NOMO-1 (cell line): Measurements from ENCODE around the gene SRPK3.

ENCODE experiments used
- DNase-seq, 2 experiments: peaks; one replicate each; lab custom pipeline; 2025; ENCODE audit not compliant: unreplicated experiment in 2 of 2; lab: John Stamatoyannopoulos, UW

SRPK3 gene

DNA sequence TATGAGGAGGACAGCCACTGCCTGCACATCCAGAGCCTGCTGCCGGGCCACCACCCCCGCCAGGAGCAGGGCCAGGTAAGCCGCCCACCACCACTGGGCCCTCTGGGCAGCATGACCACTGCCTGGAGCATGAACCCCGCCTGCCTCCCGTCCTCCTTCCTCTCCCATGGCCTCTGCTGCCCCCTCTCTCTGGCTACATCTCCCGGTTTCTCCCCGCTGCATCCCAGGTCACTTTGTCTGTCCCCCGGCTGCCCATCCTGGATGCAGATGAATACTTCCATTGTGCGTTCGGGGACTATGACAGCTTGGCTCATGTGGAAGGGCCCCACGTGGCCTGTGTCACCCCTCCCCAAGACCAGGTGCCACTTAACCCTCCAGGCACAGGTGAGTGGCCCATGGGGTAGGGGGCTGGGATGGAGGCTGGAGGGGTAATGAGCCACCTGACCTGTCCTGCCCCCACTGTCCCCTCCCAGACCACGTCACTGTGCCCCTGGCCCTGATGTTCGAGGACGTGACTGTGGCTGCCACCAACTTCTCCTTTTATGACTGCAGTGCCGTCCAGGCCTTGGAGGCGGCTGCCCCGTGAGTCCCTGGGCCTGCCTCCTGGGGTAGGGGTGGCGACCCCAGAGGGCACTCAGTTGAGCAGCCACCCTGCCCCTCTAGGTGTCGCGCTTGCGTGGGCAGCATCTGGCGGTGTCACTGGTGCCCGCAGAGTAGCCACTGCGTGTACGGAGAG is 10.8 kb upstream of the SRPK3 start:
- DNase-seq = no peak

DNA sequence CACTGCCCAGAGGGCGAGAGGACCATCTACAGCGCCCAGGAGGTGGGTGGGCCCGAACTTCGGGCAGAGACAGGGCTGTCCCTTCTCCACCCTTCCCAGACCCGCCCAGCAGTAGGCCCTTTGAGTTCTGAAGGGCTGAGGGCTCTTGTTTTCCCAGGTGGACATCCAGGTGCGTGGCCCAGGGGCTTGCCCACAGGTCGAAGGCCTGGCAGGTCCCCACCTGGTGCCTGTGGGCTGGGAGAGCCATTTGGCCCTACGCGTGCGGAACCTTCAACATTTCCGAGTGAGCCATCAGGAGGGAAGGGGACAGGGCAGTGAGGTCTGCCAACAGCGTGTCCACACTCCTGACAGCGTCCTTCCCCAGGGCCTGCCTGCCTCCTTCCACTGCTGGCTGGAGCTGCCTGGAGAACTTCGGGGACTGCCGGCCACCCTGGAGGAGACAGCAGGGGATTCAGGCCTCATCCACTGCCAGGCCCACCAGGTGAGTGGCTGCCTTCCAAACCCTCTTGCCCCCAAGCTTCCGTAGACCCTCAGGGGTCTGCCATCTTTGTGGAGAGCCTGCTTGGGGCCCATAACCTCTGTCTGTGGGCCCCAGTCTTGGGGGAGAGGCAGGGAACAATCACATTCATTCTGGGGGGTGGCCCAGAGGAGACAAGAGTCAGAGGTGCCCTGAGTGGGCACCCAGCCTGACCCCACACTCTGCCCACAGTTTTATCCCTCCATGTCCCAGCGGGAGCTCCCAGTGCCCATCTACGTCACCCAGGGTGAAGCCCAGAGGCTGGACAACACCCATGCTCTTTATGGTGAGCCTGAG is 10.0 kb upstream of the SRPK3 start:
- DNase-seq = no peak

DNA sequence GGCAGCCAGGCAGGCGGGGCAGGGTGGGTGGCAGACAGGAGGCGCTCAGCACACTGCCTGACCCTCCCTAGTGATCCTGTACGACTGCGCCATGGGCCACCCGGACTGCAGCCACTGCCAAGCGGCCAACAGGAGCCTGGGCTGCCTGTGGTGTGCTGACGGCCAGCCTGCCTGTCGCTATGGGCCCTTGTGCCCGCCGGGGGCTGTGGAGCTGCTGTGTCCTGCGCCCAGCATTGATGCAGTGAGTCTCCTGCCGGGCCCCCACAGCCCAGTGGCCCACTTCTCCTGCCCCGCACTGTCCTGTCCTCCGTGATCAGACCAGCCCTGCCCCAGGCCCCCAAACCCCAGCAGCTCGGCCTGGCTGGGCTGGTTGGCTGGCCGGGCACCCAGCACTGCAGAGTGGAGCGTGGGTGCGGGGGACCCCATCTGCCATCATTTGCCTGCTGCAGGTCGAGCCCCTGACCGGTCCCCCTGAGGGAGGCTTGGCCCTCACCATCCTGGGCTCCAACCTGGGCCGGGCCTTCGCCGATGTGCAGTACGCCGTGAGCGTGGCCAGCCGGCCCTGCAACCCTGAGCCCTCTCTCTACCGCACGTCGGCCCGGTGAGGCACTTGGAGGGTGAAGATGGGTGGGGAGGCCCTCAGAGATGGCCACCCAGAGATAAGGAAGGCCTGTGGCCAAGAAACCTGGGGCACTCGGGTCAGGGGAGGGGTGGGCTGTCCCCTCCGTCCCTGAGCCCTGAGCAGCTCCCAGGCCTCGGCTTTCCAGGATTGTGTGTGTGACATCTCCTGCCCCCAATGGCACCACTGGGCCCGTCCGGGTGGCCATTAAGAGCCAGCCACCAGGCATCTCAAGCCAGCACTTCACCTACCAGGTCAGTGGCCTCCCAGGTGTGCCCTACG is 9.2 kb upstream of the SRPK3 start:
- DNase-seq = no peak

DNA sequence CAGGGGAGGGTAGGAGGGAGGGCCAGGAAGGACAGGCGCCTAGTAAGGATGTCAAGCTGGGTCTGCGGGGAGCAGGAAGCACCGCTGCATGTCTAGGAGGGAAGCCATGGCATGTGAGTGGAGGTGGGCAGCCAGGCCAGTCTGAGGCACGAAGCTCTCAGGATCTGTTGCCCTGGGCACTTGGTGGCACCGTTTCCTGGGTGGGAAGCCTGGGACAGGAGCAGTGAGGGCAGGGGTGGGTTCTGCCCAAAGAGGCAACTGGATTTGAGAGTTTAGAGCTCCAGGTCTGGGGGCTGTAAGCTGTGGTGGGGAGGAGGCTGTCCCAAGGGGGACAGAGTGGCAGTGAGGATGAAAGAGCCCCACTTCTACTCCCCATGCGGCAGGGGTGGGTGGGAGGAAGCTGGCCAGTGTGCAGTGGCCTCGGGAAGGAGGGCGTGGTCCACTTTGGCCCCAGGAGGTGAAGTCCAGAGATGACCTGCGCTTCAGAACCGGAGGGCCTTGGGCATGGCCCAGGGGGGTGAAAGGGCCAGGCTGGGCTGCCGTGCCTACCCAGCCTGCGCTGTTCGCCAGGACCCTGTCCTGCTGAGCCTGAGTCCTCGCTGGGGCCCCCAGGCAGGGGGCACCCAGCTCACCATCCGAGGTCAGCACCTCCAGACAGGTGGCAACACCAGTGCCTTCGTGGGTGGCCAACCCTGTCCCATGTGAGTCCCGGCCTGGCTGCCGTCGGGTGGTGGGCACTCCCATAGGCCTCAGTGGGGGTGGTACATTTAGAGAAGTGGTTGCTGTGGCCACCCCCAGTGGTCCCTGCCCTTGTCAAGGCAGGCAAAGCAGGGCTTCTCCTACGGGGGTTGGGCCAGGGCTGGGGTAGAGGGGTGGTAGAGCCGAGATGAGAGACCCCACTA is 8.3 kb upstream of the SRPK3 start:
- no peak for DNase-seq

DNA sequence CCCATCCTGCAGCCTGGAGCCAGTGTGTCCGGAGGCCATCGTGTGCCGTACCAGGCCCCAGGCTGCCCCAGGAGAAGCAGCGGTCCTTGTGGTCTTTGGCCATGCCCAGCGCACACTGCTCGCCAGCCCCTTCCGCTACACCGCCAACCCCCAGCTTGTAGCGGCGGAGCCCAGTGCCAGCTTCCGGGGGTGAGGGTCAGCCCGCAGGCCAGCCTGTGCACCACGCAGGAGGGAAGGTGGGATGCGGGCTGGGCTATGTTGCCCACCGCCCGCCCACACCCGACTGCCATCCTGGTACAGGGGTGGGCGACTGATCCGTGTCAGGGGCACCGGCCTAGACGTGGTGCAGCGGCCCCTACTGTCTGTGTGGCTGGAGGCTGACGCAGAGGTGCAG is 7.6 kb upstream of the SRPK3 start:
- no peak for DNase-seq

DNA sequence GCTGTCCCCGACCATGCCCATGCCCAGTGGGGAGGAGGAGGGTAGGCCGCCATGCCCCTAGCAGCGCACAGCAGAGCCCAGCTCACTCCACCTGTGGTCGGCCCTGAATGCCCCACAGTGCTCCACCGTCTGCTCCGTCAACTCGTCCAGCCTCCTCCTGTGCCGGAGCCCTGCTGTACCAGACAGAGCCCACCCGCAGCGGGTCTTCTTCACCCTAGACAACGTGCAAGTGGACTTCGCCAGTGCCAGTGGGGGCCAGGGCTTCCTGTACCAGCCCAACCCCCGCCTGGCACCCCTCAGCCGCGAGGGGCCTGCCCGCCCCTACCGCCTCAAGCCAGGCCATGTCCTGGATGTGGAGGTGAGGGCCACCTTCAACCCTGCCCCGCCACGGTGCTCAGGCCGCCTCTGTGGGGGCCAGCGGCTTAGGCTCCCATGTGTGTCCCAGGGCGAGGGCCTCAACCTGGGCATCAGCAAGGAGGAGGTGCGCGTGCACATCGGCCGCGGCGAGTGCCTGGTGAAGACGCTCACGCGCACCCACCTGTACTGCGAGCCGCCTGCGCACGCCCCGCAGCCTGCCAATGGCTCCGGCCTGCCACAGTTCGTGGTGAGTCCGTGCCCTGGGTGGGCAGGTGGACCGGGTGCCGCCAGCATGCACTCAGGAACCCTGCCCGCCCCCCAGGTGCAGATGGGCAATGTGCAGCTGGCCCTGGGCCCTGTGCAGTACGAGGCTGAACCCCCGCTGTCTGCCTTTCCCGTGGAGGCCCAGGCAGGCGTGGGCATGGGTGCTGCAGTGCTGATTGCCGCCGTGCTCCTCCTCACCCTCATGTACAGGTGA is 6.9 kb upstream of the SRPK3 start:
- no peak for DNase-seq

DNA sequence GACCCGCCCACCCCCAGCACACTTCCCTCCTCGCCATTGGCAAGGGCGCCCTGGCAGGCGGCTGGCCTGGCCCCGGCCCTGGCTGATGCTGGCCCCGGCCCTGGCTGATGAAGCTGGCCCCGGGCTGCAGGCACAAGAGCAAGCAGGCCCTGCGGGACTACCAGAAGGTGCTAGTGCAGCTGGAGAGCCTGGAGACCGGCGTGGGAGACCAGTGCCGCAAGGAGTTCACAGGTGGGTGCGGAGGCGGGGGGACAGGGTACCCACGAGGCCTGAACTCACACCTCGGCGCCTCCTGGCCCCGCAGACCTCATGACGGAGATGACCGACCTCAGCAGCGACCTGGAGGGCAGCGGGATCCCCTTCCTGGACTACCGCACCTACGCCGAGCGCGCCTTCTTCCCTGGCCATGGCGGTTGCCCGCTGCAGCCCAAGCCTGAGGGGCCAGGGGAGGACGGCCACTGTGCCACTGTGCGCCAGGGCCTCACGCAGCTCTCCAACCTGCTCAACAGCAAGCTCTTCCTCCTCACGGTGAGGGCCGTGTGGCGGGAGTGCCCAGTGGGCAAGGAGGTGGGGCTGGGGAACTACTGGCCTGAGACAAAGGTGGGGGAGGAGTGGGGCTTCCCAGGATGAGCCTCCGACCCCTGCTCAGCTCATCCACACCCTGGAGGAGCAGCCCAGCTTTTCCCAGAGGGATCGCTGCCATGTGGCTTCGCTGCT is 6.1 kb upstream of the SRPK3 start:
- DNase-seq = no peak

DNA sequence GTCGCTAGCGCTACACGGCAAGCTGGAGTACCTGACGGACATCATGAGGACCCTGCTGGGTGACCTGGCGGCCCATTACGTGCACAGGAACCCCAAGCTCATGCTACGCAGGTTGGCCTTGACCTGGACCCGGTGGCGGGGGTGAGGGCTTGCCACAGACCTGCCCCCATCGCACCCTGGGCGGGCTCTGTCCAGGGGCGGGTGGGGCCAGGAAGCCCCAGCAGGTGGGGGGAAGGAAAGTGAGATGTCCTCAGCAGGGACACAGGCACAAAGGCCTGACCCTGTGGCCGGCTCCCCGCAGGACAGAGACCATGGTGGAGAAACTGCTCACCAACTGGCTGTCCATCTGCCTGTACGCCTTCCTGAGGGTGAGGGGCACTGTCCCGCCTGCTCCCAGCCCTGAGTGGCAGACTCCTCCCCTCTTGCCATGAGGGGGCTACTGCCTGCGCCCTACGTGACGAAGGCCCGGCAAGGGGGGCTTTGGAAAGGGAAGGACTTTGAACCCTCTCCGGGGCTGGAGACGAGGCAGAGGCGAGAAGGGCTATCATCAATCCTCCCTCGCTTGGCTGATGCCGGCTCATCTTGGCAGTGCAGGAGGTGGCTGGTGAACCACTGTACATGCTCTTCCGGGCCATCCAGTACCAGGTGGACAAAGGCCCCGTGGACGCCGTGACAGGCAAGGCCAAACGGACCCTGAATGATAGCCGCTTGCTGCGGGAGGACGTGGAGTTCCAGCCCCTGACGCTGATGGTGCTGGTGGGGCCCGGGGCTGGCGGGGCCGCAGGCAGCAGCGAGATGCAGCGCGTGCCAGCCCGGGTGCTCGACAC is 5.3 kb upstream of the SRPK3 start:
- DNase-seq = no peak

DNA sequence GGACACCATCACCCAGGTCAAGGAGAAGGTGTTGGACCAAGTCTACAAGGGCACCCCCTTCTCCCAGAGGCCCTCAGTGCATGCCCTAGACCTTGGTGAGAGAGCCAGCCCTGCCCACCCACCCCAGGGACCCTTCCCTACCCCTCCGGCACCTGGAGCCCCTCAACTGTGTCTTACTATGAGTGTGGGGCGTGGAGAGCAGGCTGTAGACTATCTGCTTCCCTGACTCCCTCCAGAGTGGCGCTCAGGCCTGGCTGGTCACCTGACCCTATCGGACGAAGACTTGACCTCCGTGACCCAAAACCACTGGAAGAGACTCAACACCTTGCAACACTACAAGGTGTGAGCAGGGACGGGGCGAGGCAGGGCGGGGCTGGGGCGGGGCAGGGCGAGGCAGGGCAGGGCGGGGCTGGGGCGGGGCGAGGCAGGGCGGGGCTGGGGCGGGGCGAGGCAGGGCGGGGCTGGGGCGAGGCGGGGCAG is 4.7 kb upstream of the SRPK3 start:
- DNase-seq = no peak

DNA sequence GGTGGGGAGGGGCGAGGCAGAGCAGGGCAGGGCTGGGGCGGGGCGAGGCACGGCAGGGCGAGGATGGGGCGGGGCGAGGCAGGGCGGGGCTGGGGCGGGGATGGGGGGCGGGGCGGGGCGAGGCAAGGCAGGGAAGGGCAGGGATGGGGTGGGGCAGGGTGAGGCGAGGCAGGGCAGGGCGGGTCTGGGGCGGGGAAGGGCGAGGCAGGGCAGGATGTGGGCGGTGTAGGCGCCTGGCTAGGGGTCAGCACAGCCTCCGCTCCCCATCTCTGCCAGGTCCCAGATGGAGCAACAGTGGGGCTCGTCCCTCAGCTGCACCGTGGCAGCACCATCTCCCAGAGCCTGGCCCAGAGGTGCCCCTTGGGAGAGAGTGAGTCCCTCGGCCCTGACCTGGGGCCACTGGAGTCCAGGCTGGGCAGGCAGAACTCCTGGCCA is 4.2 kb upstream of the SRPK3 start:
- no peak for DNase-seq

DNA sequence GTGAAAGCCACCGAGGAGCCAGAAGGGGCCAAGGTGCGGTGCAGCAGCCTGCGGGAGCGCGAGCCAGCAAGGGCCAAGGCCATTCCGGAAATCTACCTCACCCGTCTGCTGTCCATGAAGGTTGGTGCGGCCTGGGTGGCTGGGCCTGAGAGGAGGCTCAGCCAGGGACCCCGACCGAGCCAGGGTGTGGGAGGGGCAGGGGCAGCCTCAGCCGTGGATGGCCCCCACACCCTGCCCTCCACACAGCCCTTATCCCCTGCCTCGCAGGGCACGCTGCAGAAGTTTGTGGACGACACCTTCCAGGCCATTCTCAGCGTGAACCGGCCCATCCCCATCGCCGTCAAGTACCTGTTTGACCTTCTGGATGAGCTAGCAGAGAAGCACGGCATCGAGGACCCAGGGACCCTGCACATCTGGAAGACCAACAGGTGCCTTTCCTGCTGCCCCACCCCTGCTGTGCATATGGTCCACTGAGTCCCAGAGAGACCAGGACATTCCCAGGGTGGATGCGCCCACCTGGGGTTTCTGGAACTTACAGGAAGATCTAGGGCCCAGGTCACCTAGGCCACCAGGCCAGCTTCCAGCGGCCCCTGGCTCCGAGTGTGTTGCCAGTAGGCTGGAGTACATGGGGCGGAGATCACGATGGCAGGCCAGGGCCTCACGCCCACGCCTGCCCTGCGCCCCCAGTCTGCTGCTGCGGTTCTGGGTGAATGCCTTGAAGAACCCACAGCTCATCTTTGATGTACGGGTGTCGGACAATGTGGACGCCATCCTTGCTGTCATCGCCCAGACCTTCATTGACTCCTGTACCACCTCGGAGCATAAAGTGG is 3.4 kb upstream of the SRPK3 start:
- DNase-seq = no peak

DNA sequence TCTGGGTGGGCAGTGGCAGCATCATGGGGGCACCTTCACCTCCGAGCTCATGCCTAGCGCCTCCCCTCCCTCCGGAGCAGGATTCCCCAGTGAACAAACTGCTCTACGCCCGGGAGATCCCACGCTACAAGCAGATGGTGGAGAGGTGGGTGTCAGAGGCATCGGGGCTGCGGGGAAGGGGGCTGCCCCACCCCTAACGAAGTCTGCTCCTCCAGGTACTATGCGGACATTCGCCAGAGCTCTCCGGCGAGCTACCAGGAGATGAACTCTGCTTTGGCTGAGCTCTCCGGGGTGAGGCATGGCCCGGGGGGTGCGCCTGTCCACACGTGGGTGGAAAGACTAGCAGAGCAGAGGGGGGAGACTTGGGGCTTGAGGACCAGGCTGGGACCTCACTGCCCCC is 2.7 kb upstream of the SRPK3 start:
- DNase-seq = no peak

DNA sequence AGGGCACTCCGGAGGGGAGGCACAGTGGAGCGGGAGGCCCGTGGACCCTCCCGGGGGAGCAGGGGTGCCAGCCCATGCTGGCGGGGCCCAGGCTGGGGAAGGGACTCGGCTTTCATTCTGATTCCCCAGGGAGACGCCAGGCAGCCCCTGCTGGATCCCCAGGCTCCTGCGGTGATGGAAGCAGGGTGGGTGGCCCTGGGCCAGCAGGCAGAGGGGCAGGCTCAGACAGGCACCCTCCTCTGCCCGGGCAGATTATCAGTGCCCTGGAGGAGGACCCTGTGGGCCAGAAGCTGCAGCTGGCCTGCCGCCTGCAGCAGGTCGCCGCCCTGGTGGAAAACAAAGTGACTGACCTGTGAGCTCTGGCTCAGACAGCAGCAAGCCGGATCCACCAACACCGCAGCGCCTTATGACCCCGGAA is 2.1 kb upstream of the SRPK3 start:
- DNase-seq = no peak

DNA sequence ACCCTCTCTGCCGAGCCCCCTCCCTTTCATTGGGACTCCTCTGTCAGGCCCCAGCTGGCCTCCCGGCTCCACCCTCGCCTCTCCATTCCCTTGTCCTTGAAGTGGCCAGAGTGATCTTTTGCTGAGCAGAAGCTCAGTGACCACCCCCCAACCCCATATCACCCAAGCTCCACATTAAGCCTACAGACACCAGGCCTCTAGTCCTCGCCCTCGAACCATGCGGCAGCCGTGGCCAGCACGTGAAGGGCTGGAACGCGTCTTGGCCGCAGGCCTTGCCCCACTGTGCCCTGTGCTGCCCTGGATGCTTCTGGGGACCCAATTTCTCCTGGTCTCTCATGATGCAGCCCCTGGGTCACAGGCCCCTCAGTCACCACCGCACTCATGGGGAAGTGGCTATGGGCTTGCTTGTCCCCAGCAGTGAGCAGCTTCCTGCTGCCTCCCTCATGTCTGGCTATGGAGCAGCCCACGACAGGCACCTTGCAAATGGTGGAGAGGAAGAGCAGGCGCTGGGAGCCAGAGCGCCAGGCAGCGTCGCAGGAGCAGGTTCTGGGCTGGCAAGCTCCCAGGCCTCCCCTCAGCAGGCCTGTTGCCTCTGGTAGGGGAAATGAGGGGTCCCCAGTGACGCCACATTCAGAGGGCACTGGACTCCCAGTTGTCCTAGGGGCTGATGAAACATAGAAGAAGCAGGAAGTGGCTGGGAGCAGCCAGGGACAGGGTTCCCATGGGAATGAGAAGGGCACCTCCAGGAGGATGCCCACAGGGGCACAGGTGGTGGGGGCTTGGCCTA is 757 bp upstream of the SRPK3 start:
- DNase-seq = no peak

DNA sequence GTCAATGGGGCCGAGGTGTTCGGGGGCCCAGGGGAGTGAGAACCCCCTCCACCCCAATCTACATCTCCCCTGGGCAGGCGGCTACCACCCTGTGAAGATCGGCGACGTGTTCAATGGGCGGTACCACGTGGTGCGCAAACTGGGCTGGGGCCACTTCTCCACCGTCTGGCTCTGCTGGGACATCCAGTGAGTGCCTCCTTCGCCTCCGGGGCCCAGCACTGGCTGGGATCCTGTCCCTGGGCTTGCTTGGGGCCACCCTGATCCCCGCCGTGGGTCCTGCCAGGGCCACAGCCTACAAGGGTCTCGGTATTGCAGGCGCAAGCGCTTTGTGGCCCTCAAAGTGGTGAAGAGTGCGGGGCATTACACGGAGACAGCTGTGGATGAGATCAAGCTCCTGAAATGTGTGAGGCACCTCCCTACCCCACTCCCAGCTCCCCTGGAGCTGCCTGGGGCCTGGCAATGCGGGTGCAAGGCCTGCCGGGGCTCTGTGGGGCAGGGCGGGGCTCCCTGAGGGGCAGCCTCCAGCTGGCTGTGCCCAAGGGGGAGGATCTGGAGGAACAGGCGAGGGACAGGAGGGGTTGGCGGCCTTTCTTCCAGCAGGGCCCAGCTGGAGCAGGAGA is 697 bp downstream of the SRPK3 start:
- no peak for DNase-seq

DNA sequence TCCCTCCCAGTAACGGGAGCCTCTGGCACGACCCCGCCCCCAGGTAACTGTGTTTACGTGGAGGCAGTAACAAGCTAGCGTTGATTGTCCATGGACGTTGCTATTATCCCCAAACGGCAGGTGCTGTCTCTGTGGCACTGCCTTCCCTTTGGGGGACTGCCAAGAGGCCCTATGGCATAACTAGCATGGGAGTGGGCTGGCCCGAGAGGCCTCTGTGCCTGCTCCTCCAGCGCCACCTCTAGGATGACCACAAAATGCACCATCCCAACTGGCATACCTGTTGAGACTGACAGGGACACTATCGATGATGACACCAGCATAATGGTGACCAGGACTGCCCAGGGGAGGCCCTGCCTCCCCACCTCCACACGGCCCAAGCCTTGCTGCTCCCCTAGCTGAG is 1.5 kb downstream of the SRPK3 start:
- no peak for DNase-seq
